ENCODE data around the gene SLC39A5. TPM values are rescaled to one million over a fixed set of nuclear protein-coding genes. Genes with fewer than 3 reads are reported as not detected.

SLC39A5 gene
- total and polyA plus RNA-seq, 2 of the 13 experiments (the other 11 are each of a cell fraction or from before 2014, with no cell fraction given): 59.7 to 101 TPM

DNA sequence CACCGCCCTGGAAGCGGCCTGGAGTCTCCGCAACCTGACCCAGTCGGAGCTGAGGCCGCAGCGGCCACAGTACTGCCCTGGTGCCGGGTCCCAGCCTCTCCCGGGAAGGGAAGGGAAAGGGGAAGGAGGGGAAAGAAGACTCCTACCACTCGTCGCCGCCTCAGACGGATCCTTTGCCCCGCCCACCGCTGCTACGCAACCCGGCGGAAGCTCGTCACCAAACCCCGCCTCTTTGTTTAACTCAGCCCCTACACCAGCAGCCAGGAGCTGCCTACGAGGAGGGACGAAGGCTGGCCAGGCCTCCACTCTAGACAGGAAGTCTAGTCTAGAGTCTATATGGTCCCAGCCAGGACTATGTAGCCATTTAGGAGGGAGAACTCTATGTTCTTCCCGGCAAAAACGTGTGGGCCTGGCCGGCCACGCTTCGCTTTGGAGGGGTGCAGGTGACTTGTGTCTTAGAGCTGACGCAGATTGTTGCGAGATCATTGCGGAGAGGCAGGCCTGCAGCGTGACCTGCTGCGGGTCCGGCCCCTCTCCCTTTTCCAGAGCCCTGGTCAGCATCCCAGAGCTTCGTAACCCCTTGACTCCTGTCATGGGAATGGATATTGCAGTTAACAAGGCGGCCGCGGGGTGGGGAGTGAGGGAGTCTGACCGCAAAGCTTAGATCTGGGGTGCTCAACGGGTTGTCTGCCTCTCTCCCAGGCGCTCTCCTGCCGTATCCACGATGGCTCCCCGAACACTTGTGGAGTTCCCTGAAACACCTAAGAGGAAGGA lies 7.9 kb upstream of the SLC39A5 start, which contains the start of gene RNF41 (continued):
- TF ChIP-seq RBFOX2 (IDR thresholded peaks at IDR 0.05; ENCODE audit: low read depth, low read length) (peak; percentile 77), TBL1XR1 (IDR thresholded peaks at IDR 0.05; ENCODE audit: borderline replicate concordance, low read length, partially characterized antibody) (no peak), ZNF337 (CRISPR knock-in tag; IDR thresholded peaks at IDR 0.05; ENCODE audit: borderline replicate concordance, low read depth) (peak; percentile 81; the same call in 1 of the 2 replicates), RFX3 (CRISPR knock-in tag; IDR thresholded peaks at IDR 0.05) (0 out of 2 replicates have a peak, but pooled peaks have one; percentile 38), POLR2AphosphoS5 (IDR thresholded peaks at IDR 0.05; ENCODE audit: low read depth, low read length) (peak; percentile 97), GFI1 (CRISPR knock-in tag; IDR thresholded peaks at IDR 0.05; ENCODE audit: borderline replicate concordance) (0 out of 2 replicates have a peak, but pooled peaks have one; percentile 27), JARID2 (CRISPR knock-in tag; IDR thresholded peaks at IDR 0.05; ENCODE audit: insufficient replicate concordance) (no peak), FOXP1 (IDR thresholded peaks at IDR 0.05) (no peak), FOXP1 (CRISPR knock-in tag; IDR thresholded peaks at IDR 0.05) (no peak), ZFP37 (CRISPR knock-in tag; IDR thresholded peaks at IDR 0.05; ENCODE audit: borderline replicate concordance) (peak; percentile 74; the same call in 1 of the 2 replicates), TBX3 (IDR thresholded peaks at IDR 0.05; ENCODE audit: borderline replicate concordance) (no peak), ZFP36L2 (CRISPR knock-in tag; IDR thresholded peaks at IDR 0.05) (no peak), FOXK1 (CRISPR knock-in tag; IDR thresholded peaks at IDR 0.05; ENCODE audit: borderline replicate concordance, low read depth) (peak; percentile 76; the same call in 1 of the 2 replicates), NFRKB (IDR thresholded peaks at IDR 0.05) (no peak), KDM4B (CRISPR knock-in tag; IDR thresholded peaks at IDR 0.05) (peak; percentile 30; the same call in 1 of the 2 replicates), ZNF589 (CRISPR knock-in tag; conservative IDR thresholded peaks at IDR 0.05) (no peak)
- TF ChIP-seq, protein P1, sequence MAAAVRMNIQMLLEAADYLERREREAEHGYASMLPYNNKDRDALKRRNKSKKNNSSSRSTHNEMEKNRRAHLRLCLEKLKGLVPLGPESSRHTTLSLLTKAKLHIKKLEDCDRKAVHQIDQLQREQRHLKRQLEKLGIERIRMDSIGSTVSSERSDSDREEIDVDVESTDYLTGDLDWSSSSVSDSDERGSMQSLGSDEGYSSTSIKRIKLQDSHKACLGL (CRISPR knock-in tag; IDR thresholded peaks at IDR 0.05): peak; percentile 74; the same call in 1 of the 2 replicates
- TF ChIP-seq, protein P2, sequence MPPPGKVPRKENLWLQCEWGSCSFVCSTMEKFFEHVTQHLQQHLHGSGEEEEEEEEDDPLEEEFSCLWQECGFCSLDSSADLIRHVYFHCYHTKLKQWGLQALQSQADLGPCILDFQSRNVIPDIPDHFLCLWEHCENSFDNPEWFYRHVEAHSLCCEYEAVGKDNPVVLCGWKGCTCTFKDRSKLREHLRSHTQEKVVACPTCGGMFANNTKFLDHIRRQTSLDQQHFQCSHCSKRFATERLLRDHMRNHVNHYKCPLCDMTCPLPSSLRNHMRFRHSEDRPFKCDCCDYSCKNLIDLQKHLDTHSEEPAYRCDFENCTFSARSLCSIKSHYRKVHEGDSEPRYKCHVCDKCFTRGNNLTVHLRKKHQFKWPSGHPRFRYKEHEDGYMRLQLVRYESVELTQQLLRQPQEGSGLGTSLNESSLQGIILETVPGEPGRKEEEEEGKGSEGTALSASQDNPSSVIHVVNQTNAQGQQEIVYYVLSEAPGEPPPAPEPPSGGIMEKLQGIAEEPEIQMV (CRISPR knock-in tag; IDR thresholded peaks at IDR 0.05; ENCODE audit: low read depth): peak; percentile 90
- TF ChIP-seq, protein P3, sequence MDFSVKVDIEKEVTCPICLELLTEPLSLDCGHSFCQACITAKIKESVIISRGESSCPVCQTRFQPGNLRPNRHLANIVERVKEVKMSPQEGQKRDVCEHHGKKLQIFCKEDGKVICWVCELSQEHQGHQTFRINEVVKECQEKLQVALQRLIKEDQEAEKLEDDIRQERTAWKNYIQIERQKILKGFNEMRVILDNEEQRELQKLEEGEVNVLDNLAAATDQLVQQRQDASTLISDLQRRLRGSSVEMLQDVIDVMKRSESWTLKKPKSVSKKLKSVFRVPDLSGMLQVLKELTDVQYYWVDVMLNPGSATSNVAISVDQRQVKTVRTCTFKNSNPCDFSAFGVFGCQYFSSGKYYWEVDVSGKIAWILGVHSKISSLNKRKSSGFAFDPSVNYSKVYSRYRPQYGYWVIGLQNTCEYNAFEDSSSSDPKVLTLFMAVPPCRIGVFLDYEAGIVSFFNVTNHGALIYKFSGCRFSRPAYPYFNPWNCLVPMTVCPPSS (IDR thresholded peaks at IDR 0.05): no peak
- TF ChIP-seq, protein P4, sequence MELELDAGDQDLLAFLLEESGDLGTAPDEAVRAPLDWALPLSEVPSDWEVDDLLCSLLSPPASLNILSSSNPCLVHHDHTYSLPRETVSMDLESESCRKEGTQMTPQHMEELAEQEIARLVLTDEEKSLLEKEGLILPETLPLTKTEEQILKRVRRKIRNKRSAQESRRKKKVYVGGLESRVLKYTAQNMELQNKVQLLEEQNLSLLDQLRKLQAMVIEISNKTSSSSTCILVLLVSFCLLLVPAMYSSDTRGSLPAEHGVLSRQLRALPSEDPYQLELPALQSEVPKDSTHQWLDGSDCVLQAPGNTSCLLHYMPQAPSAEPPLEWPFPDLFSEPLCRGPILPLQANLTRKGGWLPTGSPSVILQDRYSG (CRISPR knock-in tag; IDR thresholded peaks at IDR 0.05): peak; percentile 69; the same call in 1 of the 2 replicates
- TF ChIP-seq, protein P5, sequence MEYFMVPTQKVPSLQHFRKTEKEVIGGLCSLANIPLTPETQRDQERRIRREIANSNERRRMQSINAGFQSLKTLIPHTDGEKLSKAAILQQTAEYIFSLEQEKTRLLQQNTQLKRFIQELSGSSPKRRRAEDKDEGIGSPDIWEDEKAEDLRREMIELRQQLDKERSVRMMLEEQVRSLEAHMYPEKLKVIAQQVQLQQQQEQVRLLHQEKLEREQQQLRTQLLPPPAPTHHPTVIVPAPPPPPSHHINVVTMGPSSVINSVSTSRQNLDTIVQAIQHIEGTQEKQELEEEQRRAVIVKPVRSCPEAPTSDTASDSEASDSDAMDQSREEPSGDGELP (IDR thresholded peaks at IDR 0.05; ENCODE audit: borderline replicate concordance, low read depth): no peak
- TF ChIP-seq, protein P6, sequence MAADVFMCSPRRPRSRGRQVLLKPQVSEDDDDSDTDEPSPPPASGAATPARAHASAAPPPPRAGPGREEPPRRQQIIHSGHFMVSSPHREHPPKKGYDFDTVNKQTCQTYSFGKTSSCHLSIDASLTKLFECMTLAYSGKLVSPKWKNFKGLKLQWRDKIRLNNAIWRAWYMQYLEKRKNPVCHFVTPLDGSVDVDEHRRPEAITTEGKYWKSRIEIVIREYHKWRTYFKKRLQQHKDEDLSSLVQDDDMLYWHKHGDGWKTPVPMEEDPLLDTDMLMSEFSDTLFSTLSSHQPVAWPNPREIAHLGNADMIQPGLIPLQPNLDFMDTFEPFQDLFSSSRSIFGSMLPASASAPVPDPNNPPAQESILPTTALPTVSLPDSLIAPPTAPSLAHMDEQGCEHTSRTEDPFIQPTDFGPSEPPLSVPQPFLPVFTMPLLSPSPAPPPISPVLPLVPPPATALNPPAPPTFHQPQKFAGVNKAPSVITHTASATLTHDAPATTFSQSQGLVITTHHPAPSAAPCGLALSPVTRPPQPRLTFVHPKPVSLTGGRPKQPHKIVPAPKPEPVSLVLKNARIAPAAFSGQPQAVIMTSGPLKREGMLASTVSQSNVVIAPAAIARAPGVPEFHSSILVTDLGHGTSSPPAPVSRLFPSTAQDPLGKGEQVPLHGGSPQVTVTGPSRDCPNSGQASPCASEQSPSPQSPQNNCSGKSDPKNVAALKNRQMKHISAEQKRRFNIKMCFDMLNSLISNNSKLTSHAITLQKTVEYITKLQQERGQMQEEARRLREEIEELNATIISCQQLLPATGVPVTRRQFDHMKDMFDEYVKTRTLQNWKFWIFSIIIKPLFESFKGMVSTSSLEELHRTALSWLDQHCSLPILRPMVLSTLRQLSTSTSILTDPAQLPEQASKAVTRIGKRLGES (CRISPR knock-in tag; IDR thresholded peaks at IDR 0.05; ENCODE audit: borderline replicate concordance): no peak

All from HepG2 (cell line).